Stimulated activated CD8-positive, alpha-beta memory T cell treated with anti-CD3 and anti-CD28 coated beads, Interleukin-15, amount 100 ng/mL, for 4 hours (primary cell): ENCODE results near the gene RNASE1.

Source experiments
- DNase-seq, 2 donors: peaks; one replicate each; pipeline ENCODE4 v3.0.0-alpha.2; 2020; ENCODE audit warnings: low read depth in 2 of 2

RNASE1 gene

DNA sequence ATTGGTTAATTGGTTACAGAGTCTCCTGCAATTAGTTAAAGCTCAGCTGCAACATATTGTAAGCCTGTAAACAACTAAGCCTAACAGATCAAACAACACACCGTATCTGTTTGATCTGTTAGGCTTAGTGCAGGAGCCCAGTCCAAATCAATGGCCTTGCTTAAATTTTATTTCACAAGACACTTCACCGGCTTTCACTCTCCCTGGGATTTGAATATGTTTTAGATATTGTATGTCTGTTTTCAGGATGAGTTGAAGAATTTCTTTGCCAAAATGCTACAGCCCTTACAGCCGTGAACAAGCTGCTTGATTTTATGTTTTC is 5.5 kb upstream of the RNASE1 start:
- DNase-seq: no peak

DNA sequence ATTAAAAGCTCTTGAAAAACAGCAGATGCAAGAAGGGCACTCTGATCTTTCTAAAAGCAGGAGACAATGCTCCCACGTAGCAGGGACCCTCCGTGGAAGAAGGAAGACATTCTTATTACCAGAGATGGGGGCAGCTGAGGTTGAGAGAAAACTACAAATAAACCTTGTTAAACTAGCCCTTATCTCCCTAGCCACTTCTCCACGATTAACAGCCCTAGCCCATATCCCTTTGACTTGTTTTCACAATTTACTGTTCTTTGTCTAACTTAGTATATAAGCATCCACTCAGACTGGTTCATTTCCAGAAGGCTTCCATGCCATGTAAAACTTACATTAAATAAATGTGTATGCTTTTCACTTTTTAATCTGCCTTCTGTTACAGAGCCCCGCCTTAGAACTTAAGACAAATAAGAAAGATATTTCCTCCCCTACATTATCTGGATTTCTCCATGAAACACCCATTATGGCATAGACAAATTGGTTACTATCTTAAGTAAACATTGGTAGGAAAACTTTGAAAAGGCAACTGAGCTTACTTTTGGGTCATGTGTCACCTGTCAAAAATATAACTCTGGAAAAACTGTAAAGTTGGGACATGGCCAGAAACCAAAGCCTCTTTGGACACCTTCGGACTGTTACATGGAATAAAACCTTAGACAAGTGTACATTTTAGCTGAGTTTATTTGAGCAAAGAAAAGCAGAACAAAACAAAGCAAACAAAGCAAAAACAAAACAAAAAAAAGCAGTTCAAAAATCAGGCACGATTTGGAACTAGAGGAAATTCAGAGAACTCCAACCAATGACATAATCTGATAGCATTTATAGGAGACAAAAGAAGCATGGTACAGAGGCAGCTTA is 4.9 kb upstream of the RNASE1 start:
- no peak for DNase-seq

DNA sequence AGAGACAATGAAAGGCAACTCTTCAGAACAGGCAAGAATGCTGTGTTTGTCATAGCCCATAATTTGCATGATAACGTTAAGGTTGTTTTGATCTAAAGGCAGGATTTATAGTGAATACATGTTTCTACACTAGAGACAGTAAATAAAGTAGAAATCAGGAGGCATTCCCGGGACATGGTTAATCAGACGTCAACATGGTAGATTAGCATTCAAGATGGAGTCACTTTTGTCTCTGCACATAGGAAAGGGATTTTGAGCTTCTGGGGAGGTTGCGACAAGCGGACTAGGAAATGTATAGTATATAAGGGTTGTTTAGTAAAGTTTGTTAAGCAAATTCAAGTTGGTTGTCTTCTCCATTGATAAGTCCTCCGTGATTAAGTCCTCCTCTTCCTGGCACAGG is 2.8 kb upstream of the RNASE1 start:
- no peak for DNase-seq

DNA sequence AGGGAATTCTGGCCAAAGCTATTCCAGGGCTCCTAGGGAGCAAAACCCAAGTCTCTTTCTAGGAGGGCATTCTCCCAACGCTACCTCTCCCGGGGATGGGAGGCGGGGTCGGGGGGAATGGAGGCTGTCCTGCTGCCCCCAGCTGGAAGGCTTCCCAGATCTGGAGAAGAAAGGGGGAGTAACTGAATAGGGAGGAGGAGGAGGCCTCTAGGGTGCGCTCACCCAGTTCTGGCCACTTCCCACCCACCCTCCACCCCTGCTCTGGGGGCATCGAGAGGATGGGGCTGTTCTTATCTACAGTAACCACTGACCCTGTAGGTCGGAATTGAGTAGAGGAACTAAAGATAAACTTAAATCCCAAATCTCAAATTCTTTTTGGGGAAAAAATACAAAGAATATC is 579 bp upstream of the RNASE1 start:
- DNase-seq: no peak

DNA sequence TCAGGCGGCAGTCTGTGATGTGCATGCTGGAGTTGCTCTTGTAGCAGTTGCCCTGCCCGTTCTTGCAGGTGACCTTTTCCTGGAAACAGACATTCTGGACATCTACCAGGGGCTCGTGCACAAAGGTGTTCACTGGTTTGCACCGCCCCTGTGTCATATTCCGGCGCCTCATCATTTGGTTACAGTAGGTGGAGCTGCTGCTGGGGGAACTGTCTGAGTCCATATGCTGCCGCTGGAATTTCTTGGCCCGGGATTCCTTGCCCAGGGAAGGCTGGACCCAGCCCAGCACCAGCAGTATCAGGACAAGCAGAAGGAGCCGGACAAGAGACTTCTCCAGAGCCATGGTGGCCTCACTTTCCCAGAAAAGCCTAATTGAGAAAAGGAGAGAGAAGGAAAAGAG is 918 bp downstream of the RNASE1 start:
- DNase-seq: no peak

- no peak for DNase-seq
Observed at GRCh38 chr14:20799892-20800544, 2.6 kb downstream of the RNASE1 start.

DNA sequence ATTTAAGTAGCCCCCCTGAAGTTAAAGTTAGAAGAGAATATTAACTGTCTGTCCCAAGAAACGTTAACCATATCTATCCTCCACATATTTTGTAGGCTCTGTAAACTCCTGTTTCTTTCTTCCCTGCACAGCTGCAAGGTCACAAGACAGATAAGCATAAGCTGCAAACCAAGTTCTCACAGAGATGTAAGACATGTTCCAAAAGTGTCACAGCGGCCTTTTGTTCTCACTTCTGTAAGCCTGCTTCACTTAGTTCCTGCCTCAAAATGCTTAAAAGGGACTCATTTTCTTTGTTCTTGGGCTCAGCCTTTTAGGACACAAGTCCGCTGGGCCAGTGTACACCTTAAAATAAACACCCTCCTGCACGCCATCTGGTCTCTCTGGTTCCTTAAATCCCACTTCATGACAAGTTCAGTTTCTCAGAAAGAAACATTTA is 3.2 kb downstream of the RNASE1 start:
- DNase-seq: no peak

DNA sequence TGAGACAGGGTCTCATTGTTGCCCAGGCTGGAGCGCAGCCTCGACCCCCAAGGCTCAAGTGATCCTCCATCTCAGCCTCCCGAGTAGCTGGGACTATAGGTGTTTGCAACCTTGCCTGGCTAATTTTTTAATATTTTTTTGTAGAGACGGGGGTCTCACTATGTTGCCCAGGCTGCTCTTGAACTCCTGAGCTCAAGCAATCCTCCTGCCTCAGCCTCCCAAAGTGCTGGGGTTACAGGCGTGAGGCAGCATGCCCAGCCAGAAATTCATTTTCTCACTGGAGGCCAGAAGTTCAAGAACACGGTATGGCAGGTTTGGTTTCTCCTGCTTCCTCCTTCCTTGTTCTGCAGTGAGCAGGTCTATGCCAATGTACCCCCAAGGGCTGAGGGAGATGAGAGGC is 3.7 kb downstream of the RNASE1 start:
- DNase-seq: no peak

- no peak for DNase-seq
Observed at GRCh38 chr14:20798318-20798717, 4.3 kb downstream of the RNASE1 start.

- DNase-seq: no peak
Observed at GRCh38 chr14:20797164-20797563, 5.5 kb downstream of the RNASE1 start.

GRCh38 chr14:20794644-20795369 is 7.8 kb downstream of the RNASE1 start:
- no peak for DNase-seq

DNA sequence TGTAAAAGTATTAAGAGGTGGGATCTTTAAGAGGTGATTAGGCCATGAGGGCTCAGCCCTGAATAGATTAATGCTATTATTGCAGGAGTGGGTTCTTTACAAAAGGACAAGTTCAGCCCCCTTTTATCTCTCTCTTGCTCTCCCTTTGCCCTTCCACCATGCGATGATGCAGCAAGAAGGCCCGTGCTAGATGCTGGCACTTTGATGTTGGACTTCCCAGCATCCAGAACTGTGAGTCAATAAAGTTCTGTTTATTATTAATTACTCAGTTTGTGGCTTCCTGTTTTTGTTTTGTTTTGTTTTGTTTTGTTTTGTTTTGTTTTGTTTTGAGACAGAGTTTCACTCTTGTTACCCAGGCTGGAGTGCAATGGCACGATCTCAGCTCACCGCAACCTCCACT is 10.1 kb downstream of the RNASE1 start:
- no peak for DNase-seq

DNA sequence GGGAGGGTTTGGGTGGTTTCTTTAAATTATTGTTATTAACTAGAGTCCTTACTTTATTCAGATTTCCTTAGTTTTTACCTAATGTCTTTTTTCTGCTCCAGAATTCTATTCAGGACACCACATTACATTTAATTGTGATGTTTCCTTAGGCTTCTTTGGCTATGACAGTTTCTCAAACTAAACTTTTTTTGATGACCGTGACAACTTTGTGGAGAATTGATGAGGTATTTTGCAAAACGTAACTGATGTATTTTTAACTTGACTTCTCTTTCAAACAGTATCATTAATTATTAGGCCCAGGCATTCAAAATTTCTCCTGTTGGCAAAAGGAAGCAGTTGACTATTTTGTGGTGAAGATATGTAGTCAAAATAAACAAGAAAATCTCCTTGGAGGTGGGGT is 11.0 kb downstream of the RNASE1 start:
- DNase-seq: no peak

DNA sequence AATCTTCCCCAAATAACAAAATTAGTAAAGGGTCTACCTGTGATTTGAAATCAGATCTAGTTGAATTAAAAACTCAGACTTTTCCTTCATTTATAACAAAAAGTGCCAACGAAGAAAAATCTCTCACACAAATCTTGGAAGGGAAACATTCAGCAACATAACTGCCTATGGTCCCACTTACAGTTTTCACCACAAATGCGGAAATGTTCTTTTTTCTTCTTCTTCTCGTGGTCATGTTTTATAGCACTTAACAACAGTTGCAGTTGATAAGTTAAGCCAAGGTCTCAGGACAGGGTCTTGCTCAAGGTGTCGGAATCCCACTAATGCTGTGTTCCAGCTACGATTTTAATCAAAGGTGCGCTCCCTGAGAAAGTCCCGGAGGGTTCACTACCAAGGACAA is 11.5 kb downstream of the RNASE1 start:
- no peak for DNase-seq

- DNase-seq: no peak
Observed at GRCh38 chr14:20790464-20791116, 12.1 kb downstream of the RNASE1 start.

GRCh38 chr14:20789230-20789813 is 13.3 kb downstream of the RNASE1 start:
- no peak for DNase-seq

- DNase-seq: no peak
Observed at GRCh38 chr14:20787025-20787424, 15.6 kb downstream of the RNASE1 start.

DNA sequence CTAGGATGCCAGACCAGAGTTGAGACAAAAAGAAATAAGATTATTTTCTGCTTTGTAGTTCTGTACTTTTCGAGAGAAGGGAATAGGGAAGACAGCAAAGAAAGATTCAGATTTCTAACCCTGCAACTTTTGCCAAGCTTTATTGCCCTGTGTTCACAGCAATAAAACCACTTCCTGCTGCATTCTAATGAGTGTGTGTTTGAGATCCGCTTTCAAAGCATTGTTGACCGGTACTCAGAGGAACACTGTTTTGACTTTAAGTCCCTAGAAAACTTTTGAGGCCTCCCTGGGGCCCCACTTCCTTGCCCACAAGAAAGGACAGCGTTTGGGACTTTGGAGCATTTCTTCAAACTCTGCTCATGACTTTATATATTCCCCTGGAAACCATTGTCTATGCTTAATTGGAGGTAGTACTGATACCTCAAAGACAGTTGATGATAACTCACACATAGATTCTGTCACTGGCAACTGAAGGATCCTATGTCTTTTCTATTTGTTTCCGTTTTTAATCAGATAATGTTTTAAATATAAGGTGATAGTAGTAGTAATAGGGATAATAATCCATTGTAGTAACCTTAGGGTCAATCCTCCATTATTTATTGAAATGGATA is 20.3 kb downstream of the RNASE1 start:
- DNase-seq: no peak

DNA sequence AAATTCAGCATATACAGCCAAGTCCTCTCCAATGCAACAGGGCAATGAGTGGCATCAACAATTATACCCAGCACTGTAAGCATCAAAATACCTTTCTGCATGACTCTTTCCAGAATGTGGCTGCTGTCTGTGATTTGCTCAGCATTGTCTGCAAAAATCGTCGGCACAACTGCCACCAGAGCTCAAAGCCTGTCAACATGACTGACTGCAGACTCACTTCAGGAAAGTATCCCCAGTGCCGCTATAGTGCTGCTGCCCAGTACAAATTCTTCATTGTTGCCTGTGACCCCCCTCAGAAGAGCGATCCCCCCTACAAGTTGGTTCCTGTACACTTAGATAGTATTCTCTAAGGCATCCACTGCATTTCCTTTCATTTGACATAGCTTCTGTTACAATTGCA is 20.8 kb downstream of the RNASE1 start:
- DNase-seq: no peak

DNA sequence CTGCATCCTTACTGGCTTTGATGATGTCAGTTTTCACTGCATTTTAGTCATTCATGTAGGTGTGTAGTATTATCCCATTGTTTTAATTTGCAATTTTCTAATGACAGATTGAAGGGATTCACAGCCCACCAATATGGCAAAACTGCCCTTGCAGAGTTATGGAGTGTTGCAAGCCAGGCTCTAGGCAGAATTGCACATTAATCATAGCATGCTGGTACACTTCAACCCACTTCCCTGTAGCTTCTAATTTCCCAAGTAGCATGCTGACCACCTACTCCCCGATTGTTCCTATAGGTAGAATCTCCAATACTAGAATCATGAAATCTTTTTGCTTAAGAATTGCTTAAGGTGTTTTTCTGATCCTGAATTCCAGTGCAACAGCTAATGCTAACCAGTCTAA is 26.7 kb downstream of the RNASE1 start:
- DNase-seq: no peak

- no peak for DNase-seq
Observed at GRCh38 chr14:20775043-20775442, 27.6 kb downstream of the RNASE1 start.
